GM12878 (cell line): ENCODE results near the gene PTCD2. TPM values are rescaled to one million over a fixed set of nuclear protein-coding genes. Genes with fewer than 3 reads are reported as not detected.

Experiments used
- ATAC-seq: fragments of 200-7000 bp; cut with Tn5 transposase; 3 replicates; pipeline ENCODE4 v1.9.1; 2020; ENCODE audit warnings: mild to moderate bottlenecking, moderate library complexity
- BruUV-seq: library from RNA; stranded (reverse); fragments of 400-500 nt; replicated peaks from 2 replicates; lab custom pipeline; 2021; lab: Mats Ljungman, UMichigan
- CTCF ChIA-PET: fragments of 300-600 bp; sonication (Branson Sonifier 250); formaldehyde crosslinking; extraction: SDS; loops from one replicate; lab custom pipeline; 2021; ENCODE audit warnings: inconsistent platforms; lab: Yijun Ruan, JAX
- POLR2A ChIA-PET: fragments of 350-600 bp; formaldehyde crosslinking; extraction: SDS; loops from one replicate; lab custom pipeline; 2021; ENCODE audit warnings: inconsistent platforms; lab: Charles Lee
- RAD21 ChIA-PET: fragments of 300-600 bp; sonication (Branson Sonifier 250); formaldehyde crosslinking; loops from one replicate; lab custom pipeline; 2023; ENCODE audit warnings: antibody characterized with exemption; ENCODE audit not compliant: unreplicated experiment; lab: Charles Lee
- SMC1A ChIA-PET: fragments of 300-600 bp; sonication (Branson Sonifier 250); formaldehyde crosslinking; loops from one replicate; lab custom pipeline; 2023; ENCODE audit not compliant: unreplicated experiment, uncharacterized antibody; lab: Charles Lee
- DNase-seq: peaks from one replicate; pipeline ENCODE4 v3.0.0-alpha.2; 2011; ENCODE audit warnings: low read depth, low spot score
- FAIRE-seq: peaks from 3 replicates; lab custom pipeline; 2011; peaks lifted over from hg19 to GRCh38; lab: Jason Lieb, UNC
- H2AFZ ChIP-seq: 2 replicates; pipeline ENCODE4 v1.6.0; 2011; ENCODE audit warnings: low read depth, low read length, control low read depth; ENCODE audit not compliant: control insufficient read depth
- H3K27ac ChIP-seq: 2 replicates; pipeline ENCODE4 v1.5.1; 2011; ENCODE audit warnings: control low read depth; ENCODE audit not compliant: control insufficient read depth, insufficient read depth
- H3K27me3 ChIP-seq, 2 experiments: replicated peaks in 1 of 2; 2 replicates each; pipeline versions ENCODE4 v1.6.0 to v1.6.1; 2011; ENCODE audit warnings: low read length in 1 of 2; ENCODE audit not compliant: control insufficient read depth in 2 of 2, insufficient read depth in 2 of 2
- H3K36me3 ChIP-seq, 2 experiments: 2 replicates each; pipeline ENCODE4 v1.5.1; 2011; ENCODE audit warnings: low read length in 1 of 2; ENCODE audit not compliant: control insufficient read depth in 2 of 2, insufficient read depth in 2 of 2
- H3K4me1 ChIP-seq: 2 replicates; pipeline ENCODE4 v1.6.1; 2011; ENCODE audit warnings: mild to moderate bottlenecking, low read length, moderate library complexity, mixed read lengths; ENCODE audit not compliant: control insufficient read depth, insufficient read depth
- H3K4me2 ChIP-seq: 2 replicates; pipeline ENCODE4 v1.6.0; 2011; ENCODE audit warnings: control low read depth; ENCODE audit not compliant: control insufficient read depth, insufficient read depth
- H3K4me3 ChIP-seq: fragments of 200-600 bp; sonication (generic); 2 replicates; pipeline ENCODE4 v1.5.1; 2016
- H3K79me2 ChIP-seq: 2 replicates; pipeline ENCODE4 v1.6.0; 2011; ENCODE audit warnings: low read length; ENCODE audit not compliant: control insufficient read depth, insufficient read depth
- H3K9ac ChIP-seq: 2 replicates; pipeline ENCODE4 v1.8.0; 2011; ENCODE audit warnings: low read length, control low read depth, mixed read lengths; ENCODE audit not compliant: control insufficient read depth, insufficient read depth
- H3K9me3 ChIP-seq: replicated peaks from 3 replicates; pipeline ENCODE4 v1.5.1; 2011; ENCODE audit warnings: mild to moderate bottlenecking, low read length; ENCODE audit not compliant: control insufficient read depth, insufficient read depth
- H4K20me1 ChIP-seq: 2 replicates; pipeline ENCODE4 v1.6.0; 2011; ENCODE audit not compliant: control insufficient read depth, insufficient read depth
- ATF7 ChIP-seq: fragments of 450-650 bp; IDR thresholded peaks from 2 replicates; pipeline ENCODE4 v1.6.1; 2016; ENCODE audit warnings: low read depth, mild to moderate bottlenecking
- CEBPB ChIP-seq, 2 experiments: fragments of 150-350 bp in 1 of 2; IDR thresholded peaks; 2 replicates each; pipeline ENCODE4 v1.6.1; 2012 to 2014; ENCODE audit warnings: low read depth in 2 of 2, low read length in 2 of 2, borderline replicate concordance in 1 of 2, inconsistent platforms in 1 of 2
- CHD2 ChIP-seq: IDR thresholded peaks from 2 replicates; pipeline ENCODE4 v1.6.1; 2011; ENCODE audit warnings: low read depth, low read length, improper control_type of control experiment, borderline replicate concordance
- CREM ChIP-seq: IDR thresholded peaks from 2 replicates; pipeline ENCODE4 v1.6.1; 2014; ENCODE audit warnings: antibody characterized with exemption, low read depth
- ESRRA ChIP-seq: IDR thresholded peaks from 2 replicates; pipeline ENCODE4 v1.6.1; 2012; ENCODE audit warnings: mild to moderate bottlenecking, low read length, improper control_type of control experiment
- NFXL1 ChIP-seq: fragments of 450-650 bp; IDR thresholded peaks from 2 replicates; pipeline ENCODE4 v1.6.1; 2017; ENCODE audit warnings: antibody characterized with exemption, mild to moderate bottlenecking, borderline replicate concordance
- PML ChIP-seq: IDR thresholded peaks from 2 replicates; pipeline ENCODE4 v1.6.1; 2012; ENCODE audit warnings: low read length, inconsistent platforms
- SMAD1 ChIP-seq: fragments of 450-650 bp; IDR thresholded peaks from 2 replicates; pipeline ENCODE4 v1.6.1; 2018; ENCODE audit warnings: mild to moderate bottlenecking, low read depth; ENCODE audit not compliant: partially characterized antibody
- SP1 ChIP-seq: IDR thresholded peaks from one replicate; pipeline ENCODE4 v1.6.1; 2011; ENCODE audit warnings: low read depth, low read length
- SREBF1 ChIP-seq: IDR thresholded peaks from 2 replicates; pipeline ENCODE4 v1.6.1; 2012; ENCODE audit warnings: mild to moderate bottlenecking, low read length
- SRF ChIP-seq, 2 experiments: IDR thresholded peaks; 2 replicates each; pipeline ENCODE4 v1.6.1; 2011; ENCODE audit warnings: low read depth in 2 of 2, low read length in 2 of 2, mild to moderate bottlenecking in 1 of 2, moderate library complexity in 1 of 2
- TARDBP ChIP-seq: IDR thresholded peaks from 2 replicates; pipeline ENCODE4 v1.6.1; 2016; ENCODE audit warnings: borderline replicate concordance
- WGBS: methylation state at CpG from one replicate; pipeline ENCODE4 v1.1.6; 2016; ENCODE audit warnings: low lambda C conversion rate; ENCODE audit not compliant: insufficient replicate concordance, insufficient coverage; ENCODE audit errors: missing lambda C conversion rate; 5-methylcytosine and 5-hydroxymethylcytosine counted together
- in situ Hi-C: fragments of 300-500 bp; cut with MboI; formaldehyde crosslinking; loops from 9 replicates; pipeline ENCODE4 v1.14.3; 2018; ENCODE audit warnings: mixed read lengths
- intact Hi-C: fragments of 100-400 bp; cut with micrococcal nuclease; formaldehyde crosslinking; loops from one replicate; pipeline ENCODE4 v1.14.2; 2022; ENCODE audit not compliant: unreplicated experiment
- polyA plus RNA-seq, 11 experiments: library from polyadenylated mRNA; depleted of rRNA in 4 of 11; unstranded in 6 of 11; stranded (reverse) in 5 of 11; fragments of >200 nt; fragmentation: Nextera tagmentation in 4 of 11; fragmentation: Illumina TruSeq in 1 of 11; extraction: Ambion mirVana in 4 of 11; extraction: Trizol in 1 of 11; gene quantifications; 1 replicate in 1 of 11; 2 replicates in 10 of 11; pipeline versions ENCODE4 v1.2.1 to v1.2.3, GENCODE V29; 2011 to 2016; ENCODE audit warnings: inconsistent platforms in 2 of 11, missing spikeins in 2 of 11, low read depth in 1 of 11
- total RNA-seq, 4 experiments: library from RNA; depleted of rRNA in 3 of 4; stranded (reverse); fragments of >200 nt in 3 of 4; fragmentation: Illumina TruSeq in 1 of 4; extraction: Trizol in 1 of 4; gene quantifications; 2 replicates each; pipeline versions ENCODE4 v1.2.1 to v1.2.3, GENCODE V29; 2013 to 2021
- TF ChIP-seq, protein P1 (sequence below): IDR thresholded peaks from 2 replicates; pipeline ENCODE4 v1.6.1; 2012; ENCODE audit warnings: low read length, inconsistent platforms
- TF ChIP-seq, protein P2 (sequence below): fragments of 450-650 bp; IDR thresholded peaks from 2 replicates; pipeline ENCODE4 v1.6.1; 2017; ENCODE audit warnings: mild to moderate bottlenecking, moderate library complexity

The PTCD2 gene
- total and polyA plus RNA-seq, 10 of the 15 experiments (the other 5 are each of a cell fraction or from before 2014, with no cell fraction given) = 8.7 to 15.0 (median 11.9) TPM

DNA sequence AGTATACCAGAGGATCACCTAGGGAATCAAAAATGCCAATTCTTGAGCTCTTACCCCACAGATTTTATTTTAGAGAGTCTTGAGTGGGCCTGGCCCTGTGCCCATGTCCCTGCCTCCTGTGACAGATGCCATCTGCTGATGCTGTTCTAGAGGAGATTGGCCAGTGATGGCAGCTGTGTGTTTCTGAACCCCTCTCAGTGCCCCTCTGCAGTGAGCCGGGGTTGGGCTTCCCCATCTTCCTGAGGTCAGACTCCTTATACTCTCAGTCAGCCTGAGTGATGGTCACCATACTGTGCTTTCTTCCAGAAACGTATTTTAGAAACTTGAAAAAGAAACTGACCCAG is 6.1 kb downstream of the PTCD2 start:
- WGBS = 90% methylated on average over 2 of the region's 2 CpGs
- POLR2A ChIA-PET = no interaction called here
- Histone ChIP-seq H3K36me3 (peaks cover 0 to 22% of the 10 kb centered on the region in 2 experiments), H4K20me1 (no peaks in the 10 kb centered on the region), H3K4me1 (no peaks in the 10 kb centered on the region; the same call in 1 of the 2 replicates), H3K79me2 (peaks cover 3% of the 10 kb centered on the region), H3K4me2 (no peak overlapping the region), H3K27ac (no peak overlapping the region), H3K4me3 (no peak overlapping the region), H3K9ac (no peak overlapping the region), H3K27me3 (no peaks in the 10 kb centered on the region), H2AFZ (no peak overlapping the region), H3K9me3 (no peaks in the 10 kb centered on the region)
- no peak for DNase-seq
- no peak for ATAC-seq
- SMC1A ChIA-PET = no interaction called here
- TF ChIP-seq ATF7 (no peak), SRF (IDR thresholded peaks at IDR 0.05; ENCODE audit: low read depth in 2 of 2, low read length in 2 of 2) (no peak), SP1 (no peak), TARDBP (no peak), SMAD1 (no peak), PML (no peak), SREBF1 (no peak), NFXL1 (no peak), ESRRA (no peak), CREM (no peak), CHD2 (no peak), CEBPB (IDR thresholded peaks at IDR 0.05; ENCODE audit: borderline replicate concordance in 1 of 2, low read depth in 2 of 2, low read length in 2 of 2) (no peak)
- TF ChIP-seq, protein P1, sequence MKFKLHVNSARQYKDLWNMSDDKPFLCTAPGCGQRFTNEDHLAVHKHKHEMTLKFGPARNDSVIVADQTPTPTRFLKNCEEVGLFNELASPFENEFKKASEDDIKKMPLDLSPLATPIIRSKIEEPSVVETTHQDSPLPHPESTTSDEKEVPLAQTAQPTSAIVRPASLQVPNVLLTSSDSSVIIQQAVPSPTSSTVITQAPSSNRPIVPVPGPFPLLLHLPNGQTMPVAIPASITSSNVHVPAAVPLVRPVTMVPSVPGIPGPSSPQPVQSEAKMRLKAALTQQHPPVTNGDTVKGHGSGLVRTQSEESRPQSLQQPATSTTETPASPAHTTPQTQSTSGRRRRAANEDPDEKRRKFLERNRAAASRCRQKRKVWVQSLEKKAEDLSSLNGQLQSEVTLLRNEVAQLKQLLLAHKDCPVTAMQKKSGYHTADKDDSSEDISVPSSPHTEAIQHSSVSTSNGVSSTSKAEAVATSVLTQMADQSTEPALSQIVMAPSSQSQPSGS = no peak
- TF ChIP-seq, protein P2, sequence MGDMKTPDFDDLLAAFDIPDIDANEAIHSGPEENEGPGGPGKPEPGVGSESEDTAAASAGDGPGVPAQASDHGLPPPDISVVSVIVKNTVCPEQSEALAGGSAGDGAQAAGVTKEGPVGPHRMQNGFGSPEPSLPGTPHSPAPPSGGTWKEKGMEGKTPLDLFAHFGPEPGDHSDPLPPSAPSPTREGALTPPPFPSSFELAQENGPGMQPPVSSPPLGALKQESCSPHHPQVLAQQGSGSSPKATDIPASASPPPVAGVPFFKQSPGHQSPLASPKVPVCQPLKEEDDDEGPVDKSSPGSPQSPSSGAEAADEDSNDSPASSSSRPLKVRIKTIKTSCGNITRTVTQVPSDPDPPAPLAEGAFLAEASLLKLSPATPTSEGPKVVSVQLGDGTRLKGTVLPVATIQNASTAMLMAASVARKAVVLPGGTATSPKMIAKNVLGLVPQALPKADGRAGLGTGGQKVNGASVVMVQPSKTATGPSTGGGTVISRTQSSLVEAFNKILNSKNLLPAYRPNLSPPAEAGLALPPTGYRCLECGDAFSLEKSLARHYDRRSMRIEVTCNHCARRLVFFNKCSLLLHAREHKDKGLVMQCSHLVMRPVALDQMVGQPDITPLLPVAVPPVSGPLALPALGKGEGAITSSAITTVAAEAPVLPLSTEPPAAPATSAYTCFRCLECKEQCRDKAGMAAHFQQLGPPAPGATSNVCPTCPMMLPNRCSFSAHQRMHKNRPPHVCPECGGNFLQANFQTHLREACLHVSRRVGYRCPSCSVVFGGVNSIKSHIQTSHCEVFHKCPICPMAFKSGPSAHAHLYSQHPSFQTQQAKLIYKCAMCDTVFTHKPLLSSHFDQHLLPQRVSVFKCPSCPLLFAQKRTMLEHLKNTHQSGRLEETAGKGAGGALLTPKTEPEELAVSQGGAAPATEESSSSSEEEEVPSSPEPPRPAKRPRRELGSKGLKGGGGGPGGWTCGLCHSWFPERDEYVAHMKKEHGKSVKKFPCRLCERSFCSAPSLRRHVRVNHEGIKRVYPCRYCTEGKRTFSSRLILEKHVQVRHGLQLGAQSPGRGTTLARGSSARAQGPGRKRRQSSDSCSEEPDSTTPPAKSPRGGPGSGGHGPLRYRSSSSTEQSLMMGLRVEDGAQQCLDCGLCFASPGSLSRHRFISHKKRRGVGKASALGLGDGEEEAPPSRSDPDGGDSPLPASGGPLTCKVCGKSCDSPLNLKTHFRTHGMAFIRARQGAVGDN = no peak
- in situ Hi-C loops = no loop called here
- FAIRE-seq = no peak
- CTCF ChIA-PET = no interaction called here
- RAD21 ChIA-PET = no interaction called here
- no TSS peak for BruUV-seq
- intact Hi-C loops = no loop called here
